Measurements from ENCODE around the gene CMYA5.

The CMYA5 gene

GRCh38 chr5:79841172-79841571 lies 151.5 kb downstream of the CMYA5 start:
- DNase-seq = no peak

GRCh38 chr5:79842006-79842881 lies 152.6 kb downstream of the CMYA5 start:
- no peak for DNase-seq

GRCh38 chr5:79842991-79843390 lies 153.4 kb downstream of the CMYA5 start:
- no peak for DNase-seq

- DNase-seq = no peak
Measured at GRCh38 chr5:79843450-79844388, 154.1 kb downstream of the CMYA5 start.

GRCh38 chr5:79844571-79844970 lies 154.9 kb downstream of the CMYA5 start:
- DNase-seq = no peak

- no peak for DNase-seq
Measured at GRCh38 chr5:79845448-79846197, 156.0 kb downstream of the CMYA5 start.

DNA sequence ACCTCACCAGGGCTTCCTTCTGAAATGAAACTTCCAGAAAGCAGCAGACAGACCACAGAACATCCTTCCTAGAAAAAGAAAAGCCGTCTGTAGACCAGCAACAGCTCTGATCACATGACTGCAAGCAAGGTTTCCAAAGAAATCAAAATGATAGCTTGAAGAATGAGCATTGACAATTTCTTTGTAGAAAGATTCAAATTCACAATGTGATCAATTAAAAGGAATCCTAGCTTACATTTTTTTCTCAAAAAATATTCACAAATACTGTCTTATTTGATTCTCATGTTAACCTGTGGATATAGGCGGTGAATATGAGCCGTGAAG lies 156.5 kb downstream of the CMYA5 start:
- DNase-seq = no peak

- DNase-seq = no peak
Measured at GRCh38 chr5:79847561-79847960, 157.9 kb downstream of the CMYA5 start.

GRCh38 chr5:79849061-79849460 lies 159.4 kb downstream of the CMYA5 start:
- no peak for DNase-seq

Data from NCI-H446 treated with DMSO at 0.1 percent for 48 hours (cell line).